Neuron (in vitro differentiated cells): ENCODE data around the gene IGF2BP2.

Source experiments
- H2AFZ ChIP-seq: one replicate; pipeline ENCODE4 v1.6.1; 2013; ENCODE audit warnings: low read depth, mild to moderate bottlenecking, inconsistent platforms, low read length, moderate library complexity
- H3K27me3 ChIP-seq: one replicate; pipeline ENCODE4 v1.6.1; 2013; ENCODE audit warnings: low read length; ENCODE audit not compliant: insufficient read depth
- H3K36me3 ChIP-seq: one replicate; pipeline ENCODE4 v1.6.1; 2013; ENCODE audit warnings: low read length; ENCODE audit not compliant: insufficient read depth
- H3K4me1 ChIP-seq: one replicate; pipeline ENCODE4 v1.6.1; 2013; ENCODE audit warnings: low read length; ENCODE audit not compliant: insufficient read depth
- H3K4me3 ChIP-seq: 2 replicates; pipeline ENCODE4 v1.5.1; 2013; ENCODE audit warnings: mild to moderate bottlenecking, low read length, moderate library complexity
- H3K9me3 ChIP-seq: one replicate; pipeline ENCODE4 v1.6.1; 2013; ENCODE audit warnings: low read length

IGF2BP2 gene

GRCh38 chr3:185744997-185745843, 79.6 kb downstream of the IGF2BP2 start:
- no peak overlapping the region for H2AFZ ChIP-seq
- no peaks in the 10 kb centered on the region for H3K36me3 ChIP-seq
- H3K4me1 ChIP-seq, result peaks cover 25% of the 10 kb centered on the region
- H3K4me3 ChIP-seq, result no peak overlapping the region
- no peaks in the 10 kb centered on the region for H3K27me3 ChIP-seq
- no peaks in the 10 kb centered on the region for H3K9me3 ChIP-seq

GRCh38 chr3:185741586-185741985, 83.3 kb downstream of the IGF2BP2 start:
- Histone ChIP-seq H3K4me1 (peaks cover 22% of the 10 kb centered on the region), H2AFZ (no peak overlapping the region)

GRCh38 chr3:185740133-185740532, 84.7 kb downstream of the IGF2BP2 start:
- H3K4me3 ChIP-seq, result no peak overlapping the region
- no peaks in the 10 kb centered on the region for H3K27me3 ChIP-seq

More at GRCh38 chr3:185741586-185741985, 83.3 kb downstream of the IGF2BP2 start:
- Histone ChIP-seq H3K27me3 (no peaks in the 10 kb centered on the region), H3K36me3 (no peaks in the 10 kb centered on the region), H3K9me3 (no peaks in the 10 kb centered on the region), H3K4me3 (no peak overlapping the region)

GRCh38 chr3:185739264-185739701, 85.6 kb downstream of the IGF2BP2 start:
- no peaks in the 10 kb centered on the region for H3K36me3 ChIP-seq
- H3K27me3 ChIP-seq, result no peaks in the 10 kb centered on the region
- H3K4me3 ChIP-seq, result no peak overlapping the region
- H3K4me1 ChIP-seq, result no peaks in the 10 kb centered on the region
- no peak overlapping the region for H2AFZ ChIP-seq
- H3K9me3 ChIP-seq, result no peaks in the 10 kb centered on the region

More at GRCh38 chr3:185740133-185740532, 84.7 kb downstream of the IGF2BP2 start:
- H3K36me3 ChIP-seq, result no peaks in the 10 kb centered on the region
- no peaks in the 10 kb centered on the region for H3K9me3 ChIP-seq
- H3K4me1 ChIP-seq, result peaks cover 7% of the 10 kb centered on the region
- no peak overlapping the region for H2AFZ ChIP-seq

GRCh38 chr3:185737740-185738680, 86.8 kb downstream of the IGF2BP2 start:
- no peaks in the 10 kb centered on the region for H3K36me3 ChIP-seq
- no peak overlapping the region for H3K4me3 ChIP-seq
- H3K9me3 ChIP-seq, result no peaks in the 10 kb centered on the region
- H3K27me3 ChIP-seq, result no peaks in the 10 kb centered on the region
- no peaks in the 10 kb centered on the region for H3K4me1 ChIP-seq
- H2AFZ ChIP-seq, result no peak overlapping the region

- no peak overlapping the region for H3K4me3 ChIP-seq
- no peaks in the 10 kb centered on the region for H3K27me3 ChIP-seq
- H3K4me1 ChIP-seq, result no peaks in the 10 kb centered on the region
- H3K36me3 ChIP-seq, result no peaks in the 10 kb centered on the region
- H3K9me3 ChIP-seq, result no peaks in the 10 kb centered on the region
- H2AFZ ChIP-seq, result no peak overlapping the region
Observed at GRCh38 chr3:185737020-185737419, 87.8 kb downstream of the IGF2BP2 start.

GRCh38 chr3:185734725-185735096, 90.1 kb downstream of the IGF2BP2 start:
- no peaks in the 10 kb centered on the region for H3K4me1 ChIP-seq
- no peaks in the 10 kb centered on the region for H3K9me3 ChIP-seq
- no peaks in the 10 kb centered on the region for H3K27me3 ChIP-seq
- no peak overlapping the region for H3K4me3 ChIP-seq
- H3K36me3 ChIP-seq, result no peaks in the 10 kb centered on the region
- H2AFZ ChIP-seq, result no peak overlapping the region

GRCh38 chr3:185733980-185734724, 90.7 kb downstream of the IGF2BP2 start:
- H3K4me1 ChIP-seq, result no peaks in the 10 kb centered on the region
- H3K36me3 ChIP-seq, result no peaks in the 10 kb centered on the region
- no peak overlapping the region for H3K4me3 ChIP-seq
- H2AFZ ChIP-seq, result no peak overlapping the region
- H3K9me3 ChIP-seq, result no peaks in the 10 kb centered on the region
- H3K27me3 ChIP-seq, result no peaks in the 10 kb centered on the region

GRCh38 chr3:185732782-185733181, 92.1 kb downstream of the IGF2BP2 start:
- Histone ChIP-seq H3K9me3 (no peaks in the 10 kb centered on the region), H3K27me3 (no peaks in the 10 kb centered on the region), H2AFZ (no peak overlapping the region), H3K4me3 (no peak overlapping the region), H3K36me3 (no peaks in the 10 kb centered on the region), H3K4me1 (no peaks in the 10 kb centered on the region)

- Histone ChIP-seq H3K4me3 (no peak overlapping the region), H3K36me3 (no peaks in the 10 kb centered on the region), H3K9me3 (no peaks in the 10 kb centered on the region), H3K27me3 (no peaks in the 10 kb centered on the region), H3K4me1 (peaks cover 8% of the 10 kb centered on the region), H2AFZ (no peak overlapping the region)
Observed at GRCh38 chr3:185730550-185730949, 94.3 kb downstream of the IGF2BP2 start.

- Histone ChIP-seq H3K9me3 (no peaks in the 10 kb centered on the region), H3K27me3 (no peaks in the 10 kb centered on the region), H3K4me3 (no peak overlapping the region), H2AFZ (no peak overlapping the region), H3K4me1 (peaks cover 15% of the 10 kb centered on the region), H3K36me3 (no peaks in the 10 kb centered on the region)
Observed at GRCh38 chr3:185729337-185730055, 95.3 kb downstream of the IGF2BP2 start.

- H2AFZ ChIP-seq, result no peak overlapping the region
- H3K27me3 ChIP-seq, result no peaks in the 10 kb centered on the region
- H3K36me3 ChIP-seq, result no peaks in the 10 kb centered on the region
- H3K4me3 ChIP-seq, result no peak overlapping the region
- H3K4me1 ChIP-seq, result peaks cover 15% of the 10 kb centered on the region
- no peaks in the 10 kb centered on the region for H3K9me3 ChIP-seq
Observed at GRCh38 chr3:185728630-185729336, 96.1 kb downstream of the IGF2BP2 start.
